Small intestine (tissue), 7 donors: ENCODE measurements around the gene SLC1A3. TPM values are rescaled to one million over a fixed set of nuclear protein-coding genes. Genes with fewer than 3 reads are reported as not detected.

Source experiments
- DNase-seq, 2 donors: peaks; one replicate each; pipeline versions ENCODE4 v3.0.0 to v3.0.0-alpha.2; 2013
- FAIRE-seq: peaks from 2 replicates; lab custom pipeline; 2012; peaks lifted over from hg19 to GRCh38; lab: Jason Lieb, UNC
- H3K27ac ChIP-seq, 3 donors: one replicate each; pipeline ENCODE4 v1.5.1; 2013; ENCODE audit warnings: low read length in 2 of 3, mild to moderate bottlenecking in 2 of 3, control low read depth in 1 of 3, inconsistent platforms in 1 of 3, low read depth in 1 of 3, moderate library complexity in 1 of 3
- H3K27me3 ChIP-seq, 3 donors: one replicate each; pipeline ENCODE4 v1.6.1; 2013; ENCODE audit warnings: low read length in 3 of 3, inconsistent platforms in 1 of 3; ENCODE audit not compliant: control insufficient read depth in 3 of 3, insufficient read depth in 3 of 3
- H3K36me3 ChIP-seq, 3 donors: one replicate each; pipeline ENCODE4 v1.6.1; 2013; ENCODE audit warnings: low read length in 3 of 3, inconsistent platforms in 1 of 3, low read depth in 1 of 3, mild to moderate bottlenecking in 1 of 3, moderate library complexity in 1 of 3; ENCODE audit not compliant: control insufficient read depth in 3 of 3, insufficient read depth in 2 of 3
- H3K4me1 ChIP-seq, 3 donors: one replicate each; pipeline ENCODE4 v1.6.1; 2013; ENCODE audit warnings: low read length in 2 of 3, inconsistent platforms in 1 of 3, low read depth in 1 of 3, mild to moderate bottlenecking in 1 of 3, moderate library complexity in 1 of 3; ENCODE audit not compliant: control insufficient read depth in 3 of 3, insufficient read depth in 2 of 3
- H3K4me3 ChIP-seq, 3 donors: one replicate each; pipeline ENCODE4 v1.5.1; 2013; ENCODE audit warnings: low read length in 3 of 3, control low read depth in 1 of 3, inconsistent platforms in 1 of 3, low read depth in 1 of 3, mild to moderate bottlenecking in 1 of 3, moderate library complexity in 1 of 3
- H3K9me3 ChIP-seq, 2 donors: one replicate each; pipeline ENCODE4 v1.6.1; 2013; ENCODE audit warnings: low read depth in 1 of 2, low read length in 1 of 2; ENCODE audit not compliant: control insufficient read depth in 2 of 2, insufficient read depth in 1 of 2
- WGBS, 3 donors: extraction: QIAGEN DNeasy Blood & Tissue Kit; methylation state at CpG; one replicate each; pipeline ENCODE4 v1.1.7; 2013; 5-methylcytosine and 5-hydroxymethylcytosine counted together
- polyA plus RNA-seq, 4 donors: library from polyadenylated mRNA; stranded (reverse) in 3 of 4; unstranded in 1 of 4; fragments of 200-250 nt in 3 of 4; fragments of 120-200 nt in 1 of 4; gene quantifications; one replicate each; pipeline versions ENCODE4 v1.2.1 to v1.2.3, GENCODE V29; 2013
- donor health status: healthy with polysubstance abuse.
- donor health status: control.
- donor health status: control.
- donor health status: Bipolar disorder and iron deficiency.
- donor health status: healthy.

SLC1A3 gene
- polyA plus RNA-seq, 4 donors, result 0.89 to 12.0 (median 3.1) TPM

DNA sequence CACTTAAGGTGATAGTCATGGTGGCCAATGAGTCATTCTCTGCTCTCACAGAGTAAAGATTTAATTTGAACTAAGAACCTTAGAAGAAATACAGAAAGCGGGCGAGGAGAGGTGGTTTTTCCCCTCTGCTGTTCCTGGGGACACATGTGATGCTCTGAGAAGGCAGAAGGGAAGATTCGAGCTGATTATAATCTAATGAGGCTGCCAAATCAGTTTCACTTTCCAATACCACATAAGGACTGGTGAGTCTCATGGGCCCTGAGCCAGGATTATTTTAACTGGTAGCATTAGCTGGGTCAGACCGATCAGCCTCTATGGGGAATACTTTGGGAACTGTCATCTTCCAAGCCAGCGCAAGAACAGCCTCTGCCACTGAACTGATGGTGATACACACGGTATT is 116.5 kb downstream of the SLC1A3 start:
- no peaks in the 10 kb centered on the region for H3K4me1 ChIP-seq
- DNase-seq, result peak in 1 of 2 donors; percentile 13

GRCh38 chr5:36723912-36724311 is 117.5 kb downstream of the SLC1A3 start:
- peak overlapping the region in 1 of 3 donors; percentile 76 for H3K27ac ChIP-seq
- 75 to 81% (median 76%) methylated on average over 2 of the region's 2 CpGs for WGBS, 3 donors

More for the DNA sequence above, 116.5 kb downstream of the SLC1A3 start:
- Histone ChIP-seq H3K4me3 (no peak overlapping the region), H3K27me3 (no peaks in the 10 kb centered on the region), H3K9me3 (no peaks in the 10 kb centered on the region), H3K27ac (no peak overlapping the region), H3K36me3 (no peaks in the 10 kb centered on the region)
- 55 to 61% (median 60%) methylated on average over 6 of the region's 6 CpGs for WGBS, 3 donors
- FAIRE-seq, result no peak

GRCh38 chr5:36724467-36725332 is 118.3 kb downstream of the SLC1A3 start:
- Histone ChIP-seq H3K4me3 (no peak overlapping the region), H3K27me3 (no peaks in the 10 kb centered on the region), H3K27ac (peak overlapping the region in 1 of 3 donors; percentile 63), H3K9me3 (no peaks in the 10 kb centered on the region), H3K4me1 (no peaks in the 10 kb centered on the region), H3K36me3 (no peaks in the 10 kb centered on the region)
- DNase-seq (peak in 1 of 2 donors; percentile 33), FAIRE-seq (no peak)
- 62 to 67% (median 64%) methylated on average over 6 of the region's 6 CpGs for WGBS, 3 donors

More at GRCh38 chr5:36723912-36724311, 117.5 kb downstream of the SLC1A3 start:
- Histone ChIP-seq H3K27me3 (no peaks in the 10 kb centered on the region), H3K4me3 (no peak overlapping the region), H3K36me3 (no peaks in the 10 kb centered on the region), H3K9me3 (no peaks in the 10 kb centered on the region), H3K4me1 (no peaks in the 10 kb centered on the region)
- no peak for FAIRE-seq
- DNase-seq, result no peak

DNA sequence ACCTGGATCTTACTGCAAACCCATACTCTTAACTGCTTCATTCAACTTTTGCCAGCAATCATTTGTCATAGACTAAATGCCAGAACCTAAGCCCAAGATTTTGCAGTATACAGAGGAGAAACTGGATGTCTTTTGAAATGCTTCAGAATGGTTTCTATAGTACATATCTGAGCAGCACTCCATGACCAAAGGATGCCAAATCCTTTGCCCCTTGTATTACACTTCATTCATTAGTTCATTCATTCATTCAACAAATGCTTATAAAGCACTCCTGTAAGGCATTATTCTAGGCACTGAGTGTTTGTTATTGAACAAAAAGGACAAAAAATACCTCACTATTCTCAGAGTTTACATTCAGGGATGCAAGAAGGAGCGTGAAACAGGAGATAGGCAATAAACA is 119.9 kb downstream of the SLC1A3 start:
- no peaks in the 10 kb centered on the region for H3K4me1 ChIP-seq
- FAIRE-seq, result no peak
- no peaks in the 10 kb centered on the region for H3K36me3 ChIP-seq

DNA sequence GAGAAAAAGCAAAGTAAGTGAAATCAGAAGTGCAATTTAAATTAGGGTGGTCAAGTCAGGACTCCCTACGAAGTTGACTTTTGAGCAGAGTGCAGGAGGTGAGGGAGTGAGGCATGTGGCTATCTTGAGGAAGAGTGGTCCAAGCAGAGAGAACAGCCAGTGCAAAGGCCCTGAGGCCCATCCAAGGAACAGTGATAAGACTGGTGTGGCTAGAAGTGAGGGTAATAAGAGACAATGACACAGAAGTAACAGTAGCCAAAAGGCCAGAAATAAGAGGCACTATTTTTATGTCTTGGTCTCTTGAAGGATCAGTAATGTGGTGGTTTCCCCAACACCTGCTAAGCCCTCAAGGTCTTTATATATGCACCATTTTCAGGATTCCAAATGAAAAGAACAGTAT is 120.4 kb downstream of the SLC1A3 start:
- no peak for DNase-seq
- FAIRE-seq, result no peak
- 74 to 91% (median 81%) methylated on average over 1 of the region's 1 CpG for WGBS, 3 donors
- Histone ChIP-seq H3K4me3 (no peak overlapping the region), H3K4me1 (no peaks in the 10 kb centered on the region), H3K27me3 (no peaks in the 10 kb centered on the region), H3K27ac (no peak overlapping the region), H3K36me3 (no peaks in the 10 kb centered on the region), H3K9me3 (no peaks in the 10 kb centered on the region)

More for the DNA sequence above, 119.9 kb downstream of the SLC1A3 start:
- Histone ChIP-seq H3K4me3 (no peak overlapping the region), H3K27me3 (no peaks in the 10 kb centered on the region), H3K9me3 (no peaks in the 10 kb centered on the region), H3K27ac (no peak overlapping the region)
- 88 to 93% (median 93%) methylated on average over 1 of the region's 1 CpG for WGBS, 3 donors
- no peak for DNase-seq

DNA sequence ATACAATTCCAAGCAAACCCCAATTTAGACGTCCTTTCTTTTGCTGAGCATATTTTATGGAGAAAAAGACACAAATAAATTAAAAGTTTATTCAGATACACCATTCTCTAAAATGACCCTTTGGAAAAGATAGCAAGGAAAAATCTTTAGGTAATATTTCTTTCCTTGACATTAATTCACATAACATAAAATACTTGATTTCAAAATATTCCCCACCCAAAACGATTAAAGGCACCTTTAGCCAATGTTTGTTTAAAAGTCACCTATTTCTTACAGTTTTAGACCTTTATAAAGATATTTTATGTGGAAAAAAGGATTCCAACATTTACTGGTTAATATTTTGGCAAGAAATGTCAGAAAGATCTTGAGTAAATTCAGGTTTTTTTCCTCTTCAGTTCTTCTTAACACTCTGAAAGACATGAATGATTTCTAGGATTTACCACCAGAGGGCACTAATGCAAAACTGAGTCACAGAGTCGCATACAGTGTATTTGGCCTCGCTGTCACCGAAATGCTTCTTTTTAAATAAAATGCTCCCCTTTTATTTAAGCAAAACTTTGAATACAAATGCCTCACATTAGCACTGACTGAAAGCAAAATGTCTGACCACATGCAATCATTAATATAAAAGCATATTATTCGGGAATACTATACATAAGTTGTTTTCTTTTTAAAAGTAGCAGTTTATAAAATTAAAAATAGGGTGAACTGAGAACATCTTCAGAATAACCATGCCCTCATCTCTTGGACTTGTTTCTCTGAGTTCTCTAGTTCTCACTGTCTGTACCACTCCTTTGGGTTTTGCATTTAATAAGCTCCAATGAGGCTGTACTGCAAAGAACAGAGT is 122.5 kb downstream of the SLC1A3 start:
- H3K27ac ChIP-seq, result no peak overlapping the region
- DNase-seq (peak; percentile 68), FAIRE-seq (no peak)
- no peaks in the 10 kb centered on the region for H3K36me3 ChIP-seq
- no peak overlapping the region for H3K4me3 ChIP-seq
- H3K27me3 ChIP-seq, result no peaks in the 10 kb centered on the region
- WGBS, 3 donors, result 35 to 38% (median 37%) methylated on average over 6 of the region's 6 CpGs
- no peaks in the 10 kb centered on the region for H3K9me3 ChIP-seq
- H3K4me1 ChIP-seq, result no peaks in the 10 kb centered on the region

DNA sequence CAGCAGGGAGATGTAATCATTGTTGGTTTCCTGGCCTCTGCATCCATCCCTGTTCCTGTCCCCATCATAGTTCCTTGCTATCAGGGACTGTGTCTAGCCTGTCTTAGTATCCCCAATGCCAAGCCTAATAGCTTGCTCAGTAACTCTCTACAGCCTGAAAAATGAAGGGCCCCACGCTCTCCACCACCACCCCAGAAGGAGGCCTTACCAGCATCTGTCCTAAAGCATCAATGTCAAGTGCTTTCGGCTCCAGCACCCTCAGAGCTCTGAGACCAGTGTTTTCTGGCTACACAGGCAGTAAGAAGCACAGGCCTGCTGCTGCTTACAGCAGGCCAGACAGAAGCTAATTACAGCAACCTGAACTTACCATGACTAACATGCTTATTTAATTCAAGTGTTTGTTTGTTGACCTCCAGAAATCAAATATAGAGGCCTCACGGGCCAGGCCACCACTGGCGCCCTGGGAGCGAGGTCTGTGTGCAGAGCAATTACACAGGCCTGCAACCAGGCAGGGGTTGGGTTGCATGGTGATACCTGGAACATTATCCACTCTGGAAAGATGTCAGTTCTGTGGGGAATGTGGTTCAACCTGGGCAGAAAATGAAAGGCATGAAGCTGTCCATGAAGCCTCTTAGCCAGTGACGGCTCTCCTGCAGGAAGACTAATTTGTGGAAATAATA is 124.3 kb downstream of the SLC1A3 start:
- Histone ChIP-seq H3K4me1 (no peaks in the 10 kb centered on the region), H3K9me3 (no peaks in the 10 kb centered on the region), H3K27me3 (no peaks in the 10 kb centered on the region), H3K27ac (no peak overlapping the region), H3K36me3 (no peaks in the 10 kb centered on the region), H3K4me3 (no peak overlapping the region)
- DNase-seq, result no peak
- FAIRE-seq, result no peak
- WGBS, 3 donors, result 92 to 93% (median 92%) methylated on average over 6 of the region's 6 CpGs

DNA sequence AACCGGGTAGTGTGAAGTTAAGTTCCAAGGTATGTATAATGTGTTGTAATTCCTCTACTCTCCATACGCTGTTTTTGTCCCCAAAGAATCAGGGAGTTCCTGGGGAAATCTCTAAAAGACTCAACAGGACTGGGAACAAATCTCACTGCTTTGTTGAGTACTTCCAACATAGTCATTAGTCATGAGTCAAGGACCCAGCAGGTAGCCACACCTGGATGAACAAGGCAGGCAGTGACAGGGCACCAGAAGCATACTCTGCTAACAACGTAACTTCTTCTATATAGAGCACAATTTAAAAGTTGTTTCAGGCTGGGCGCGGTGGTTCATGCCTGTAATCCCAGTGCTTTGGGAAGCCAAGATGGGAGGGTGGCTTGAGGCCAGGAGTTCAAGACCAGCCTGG is 126.8 kb downstream of the SLC1A3 start:
- no peak for FAIRE-seq

More for the DNA sequence above, 126.8 kb downstream of the SLC1A3 start:
- no peak overlapping the region for H3K4me3 ChIP-seq
- H3K9me3 ChIP-seq, result no peaks in the 10 kb centered on the region
- no peak overlapping the region for H3K27ac ChIP-seq
- DNase-seq, result no peak
- WGBS, 3 donors, result 84 to 90% (median 89%) methylated on average over 5 of the region's 5 CpGs
- H3K36me3 ChIP-seq, result no peaks in the 10 kb centered on the region
- H3K4me1 ChIP-seq, result no peaks in the 10 kb centered on the region
- H3K27me3 ChIP-seq, result no peaks in the 10 kb centered on the region
